ENCODE results near the gene ARHGEF7.

- no peak for TF ChIP-seq POLR2A (IDR thresholded peaks at IDR 0.05)
- no peak for TF ChIP-seq CTCF (IDR thresholded peaks at IDR 0.05)
These were observed 172.1 kb downstream of the ARHGEF7 start for GRCh38 chr13:111287201-111287600.
